Astrocyte (in vitro differentiated cells and primary cell): ENCODE results near the gene MYH11. TPM values are rescaled to one million over a fixed set of nuclear protein-coding genes. Genes with fewer than 3 reads are reported as not detected.

Experiments used
- DNase-seq: peaks from one replicate; pipeline ENCODE4 v3.0.0-alpha.2; 2010; ENCODE audit warnings: low read depth
- FAIRE-seq: peaks from 2 replicates; lab custom pipeline; 2011; peaks lifted over from hg19 to GRCh38; lab: Jason Lieb, UNC
- H2AFZ ChIP-seq: 2 replicates; pipeline ENCODE4 v1.6.0; 2012; ENCODE audit warnings: low read depth, low read length, inconsistent platforms
- H3K27ac ChIP-seq: 2 replicates; pipeline ENCODE4 v1.5.1; 2011; ENCODE audit warnings: low read depth, low read length, inconsistent platforms
- H3K27me3 ChIP-seq: 2 replicates; pipeline ENCODE4 v1.6.0; 2011; ENCODE audit warnings: low read length, inconsistent platforms; ENCODE audit not compliant: insufficient read depth
- H3K36me3 ChIP-seq: 2 replicates; pipeline ENCODE4 v1.5.1; 2011; ENCODE audit warnings: low read length, inconsistent platforms; ENCODE audit not compliant: insufficient read depth
- H3K4me1 ChIP-seq: 2 replicates; pipeline ENCODE4 v1.5.1; 2011; ENCODE audit warnings: low read length, inconsistent platforms; ENCODE audit not compliant: insufficient read depth
- H3K4me2 ChIP-seq: 2 replicates; pipeline ENCODE4 v1.6.0; 2012; ENCODE audit warnings: low read length, inconsistent platforms
- H3K4me3 ChIP-seq: 2 replicates; pipeline ENCODE4 v1.5.1; 2011; ENCODE audit warnings: low read depth, mild to moderate bottlenecking, low read length, inconsistent platforms; ENCODE audit not compliant: insufficient read depth
- H3K79me2 ChIP-seq: 2 replicates; pipeline ENCODE4 v1.6.0; 2012; ENCODE audit warnings: mild to moderate bottlenecking, low read length, inconsistent platforms; ENCODE audit not compliant: insufficient read depth
- H3K9ac ChIP-seq: 2 replicates; pipeline ENCODE4 v1.6.0; 2012; ENCODE audit warnings: mild to moderate bottlenecking, low read length, inconsistent platforms
- H3K9me3 ChIP-seq: 2 replicates; pipeline ENCODE4 v1.5.1; 2012; ENCODE audit warnings: low read depth, mild to moderate bottlenecking, low read length, inconsistent platforms; ENCODE audit not compliant: insufficient read depth
- H4K20me1 ChIP-seq: 2 replicates; pipeline ENCODE4 v1.6.0; 2012; ENCODE audit warnings: low read length, inconsistent platforms; ENCODE audit not compliant: insufficient read depth
- H3K27ac Mint-ChIP-seq: one replicate; pipeline ENCODE4 v1.8.0; 2021; ENCODE audit warnings: mild to moderate bottlenecking, mixed read lengths; ENCODE audit not compliant: unreplicated experiment
- H3K27me3 Mint-ChIP-seq: one replicate; pipeline ENCODE4 v1.8.0; 2021; ENCODE audit warnings: low read depth, mixed read lengths; ENCODE audit not compliant: unreplicated experiment
- H3K36me3 Mint-ChIP-seq: one replicate; pipeline ENCODE4 v1.8.0; 2021; ENCODE audit warnings: low read depth, mixed read lengths; ENCODE audit not compliant: unreplicated experiment
- H3K4me1 Mint-ChIP-seq: one replicate; pipeline ENCODE4 v1.8.0; 2021; ENCODE audit warnings: low read depth, mixed read lengths; ENCODE audit not compliant: unreplicated experiment
- H3K4me3 Mint-ChIP-seq: one replicate; pipeline ENCODE4 v1.8.0; 2021; ENCODE audit warnings: mild to moderate bottlenecking, moderate library complexity, mixed read lengths; ENCODE audit not compliant: unreplicated experiment
- H3K9me3 Mint-ChIP-seq: one replicate; pipeline ENCODE4 v1.8.0; 2021; ENCODE audit warnings: mild to moderate bottlenecking, mixed read lengths; ENCODE audit not compliant: unreplicated experiment
- EZH2 ChIP-seq: IDR thresholded peaks from 2 replicates; pipeline ENCODE4 v1.6.1; 2012; ENCODE audit warnings: mild to moderate bottlenecking, low read length, inconsistent platforms; ENCODE audit not compliant: insufficient read depth
- total RNA-seq: library from RNA; stranded (reverse); gene quantifications from 2 replicates; pipeline ENCODE4 v1.2.1, GENCODE V29; 2021
- TF ChIP-seq, protein P1 (sequence below): IDR thresholded peaks from 2 replicates; pipeline ENCODE4 v1.5.1; 2011; ENCODE audit warnings: low read depth, mild to moderate bottlenecking, inconsistent platforms, low read length, moderate library complexity; ENCODE audit not compliant: insufficient read depth

The MYH11 gene
- total RNA-seq, 1 donor from 2014 or later: 1.0 TPM

DNA sequence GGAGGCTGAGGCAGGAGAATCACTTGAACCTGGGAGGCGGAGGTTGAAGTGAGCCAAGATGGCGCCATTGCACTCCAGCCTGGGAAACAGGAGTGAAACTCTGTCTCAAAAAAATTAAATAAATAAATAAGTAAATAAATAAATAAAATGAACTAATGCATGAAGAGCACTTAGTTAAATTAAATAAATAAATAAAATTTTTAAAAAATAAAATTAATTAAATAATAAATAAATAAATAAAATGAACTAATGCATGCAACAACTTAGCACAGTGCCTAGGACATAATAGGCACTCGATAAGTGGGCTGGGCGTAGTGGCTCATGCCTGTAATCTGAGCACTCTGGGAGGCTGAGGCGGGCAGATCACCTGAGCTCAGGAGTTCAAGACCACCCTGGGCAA is 47.1 kb upstream of the MYH11 start:
- H3K79me2 ChIP-seq: no peaks in the 10 kb centered on the region
- H3K36me3 Mint-ChIP-seq: no peaks in the 10 kb centered on the region
- H3K4me1 Mint-ChIP-seq: peaks cover 9% of the 10 kb centered on the region
- H3K27ac Mint-ChIP-seq: no peak overlapping the region
- peaks cover 2% of the 10 kb centered on the region for H3K27me3 Mint-ChIP-seq
- H2AFZ ChIP-seq: no peak overlapping the region
- DNase-seq: no peak
- H3K27ac ChIP-seq: no peak overlapping the region
- no peak for TF ChIP-seq EZH2
- H3K36me3 ChIP-seq: no peaks in the 10 kb centered on the region
- H3K9me3 Mint-ChIP-seq: peaks cover 3% of the 10 kb centered on the region
- H3K27me3 ChIP-seq: no peaks in the 10 kb centered on the region
- H4K20me1 ChIP-seq: no peaks in the 10 kb centered on the region
- H3K4me3 ChIP-seq: no peak overlapping the region
- H3K4me3 Mint-ChIP-seq: no peak overlapping the region
- no peak overlapping the region for H3K4me2 ChIP-seq
- H3K9ac ChIP-seq: no peak overlapping the region
- no peak for FAIRE-seq
- H3K9me3 ChIP-seq: peaks cover 4% of the 10 kb centered on the region
- peaks cover 11% of the 10 kb centered on the region for H3K4me1 ChIP-seq

DNA sequence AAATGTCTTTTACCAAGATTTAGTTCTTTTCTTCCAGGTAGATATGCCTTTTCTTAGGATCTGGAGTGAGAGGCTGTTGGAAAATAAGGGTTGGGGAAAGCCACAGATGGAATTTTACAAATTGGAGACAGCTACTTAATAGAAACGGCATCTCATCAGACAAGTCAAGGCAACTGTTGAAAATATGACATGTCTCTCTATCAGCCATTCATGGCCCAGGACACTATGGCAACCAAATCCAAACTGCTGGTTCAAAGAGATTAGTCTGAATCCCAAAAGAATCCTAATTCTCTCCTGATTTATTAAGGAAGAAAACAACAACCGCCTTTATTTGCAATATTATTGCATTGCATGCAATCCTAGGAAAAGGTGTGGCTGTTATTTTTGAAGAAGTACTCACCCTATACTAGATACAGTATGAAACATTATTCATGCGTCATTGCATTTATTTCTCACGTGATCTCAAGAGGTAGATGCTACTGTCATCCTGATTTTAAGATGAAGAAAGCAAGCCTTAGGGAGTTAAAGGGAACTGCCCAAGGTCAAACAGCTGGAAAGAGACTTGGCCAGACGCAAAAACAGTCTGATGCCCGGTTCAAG is 44.2 kb upstream of the MYH11 start:
- H3K4me1 ChIP-seq: peaks cover 20% of the 10 kb centered on the region
- H4K20me1 ChIP-seq: no peaks in the 10 kb centered on the region
- no peak overlapping the region for H3K27ac ChIP-seq
- no peak overlapping the region for H3K9ac ChIP-seq
- no peaks in the 10 kb centered on the region for H3K79me2 ChIP-seq
- Mint-ChIP-seq H3K4me3 (no peak overlapping the region), H3K9me3 (peaks cover 1% of the 10 kb centered on the region), H3K36me3 (no peaks in the 10 kb centered on the region), H3K27me3 (peaks cover 2% of the 10 kb centered on the region), H3K4me1 (peaks cover 9% of the 10 kb centered on the region), H3K27ac (no peak overlapping the region)
- no peaks in the 10 kb centered on the region for H3K27me3 ChIP-seq
- no peak overlapping the region for H2AFZ ChIP-seq
- H3K4me3 ChIP-seq: no peak overlapping the region
- no peaks in the 10 kb centered on the region for H3K9me3 ChIP-seq
- TF ChIP-seq, protein P1, sequence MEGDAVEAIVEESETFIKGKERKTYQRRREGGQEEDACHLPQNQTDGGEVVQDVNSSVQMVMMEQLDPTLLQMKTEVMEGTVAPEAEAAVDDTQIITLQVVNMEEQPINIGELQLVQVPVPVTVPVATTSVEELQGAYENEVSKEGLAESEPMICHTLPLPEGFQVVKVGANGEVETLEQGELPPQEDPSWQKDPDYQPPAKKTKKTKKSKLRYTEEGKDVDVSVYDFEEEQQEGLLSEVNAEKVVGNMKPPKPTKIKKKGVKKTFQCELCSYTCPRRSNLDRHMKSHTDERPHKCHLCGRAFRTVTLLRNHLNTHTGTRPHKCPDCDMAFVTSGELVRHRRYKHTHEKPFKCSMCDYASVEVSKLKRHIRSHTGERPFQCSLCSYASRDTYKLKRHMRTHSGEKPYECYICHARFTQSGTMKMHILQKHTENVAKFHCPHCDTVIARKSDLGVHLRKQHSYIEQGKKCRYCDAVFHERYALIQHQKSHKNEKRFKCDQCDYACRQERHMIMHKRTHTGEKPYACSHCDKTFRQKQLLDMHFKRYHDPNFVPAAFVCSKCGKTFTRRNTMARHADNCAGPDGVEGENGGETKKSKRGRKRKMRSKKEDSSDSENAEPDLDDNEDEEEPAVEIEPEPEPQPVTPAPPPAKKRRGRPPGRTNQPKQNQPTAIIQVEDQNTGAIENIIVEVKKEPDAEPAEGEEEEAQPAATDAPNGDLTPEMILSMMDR: no peak
- no peak for TF ChIP-seq EZH2
- no peak overlapping the region for H3K4me2 ChIP-seq
- H3K36me3 ChIP-seq: no peaks in the 10 kb centered on the region
- no peak for DNase-seq
- no peak for FAIRE-seq

DNA sequence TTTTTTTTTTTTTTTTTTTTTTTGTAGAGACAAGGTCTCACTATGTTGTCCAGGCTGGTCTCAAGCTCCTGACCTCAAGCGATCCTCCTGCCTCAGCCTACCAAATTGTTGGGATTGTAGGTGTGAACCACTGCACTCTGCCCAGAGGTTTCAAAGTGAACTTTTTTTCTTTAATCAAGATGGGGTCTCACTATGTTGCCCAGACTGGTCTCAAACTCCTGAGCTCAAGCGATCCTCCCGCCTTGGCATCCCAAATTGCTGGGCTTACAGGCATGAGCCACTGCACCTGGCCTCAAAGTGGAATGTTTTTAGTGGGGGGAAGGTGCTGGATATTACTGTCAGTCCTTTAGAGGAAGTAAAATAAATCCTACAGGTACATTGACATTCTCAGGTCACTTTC is 43.5 kb upstream of the MYH11 start:
- Mint-ChIP-seq H3K4me3 (no peak overlapping the region), H3K36me3 (no peaks in the 10 kb centered on the region), H3K27me3 (peaks cover 2% of the 10 kb centered on the region), H3K4me1 (peaks cover 9% of the 10 kb centered on the region), H3K27ac (no peak overlapping the region), H3K9me3 (no peaks in the 10 kb centered on the region)
- TF ChIP-seq, protein P1: no peak
- TF ChIP-seq EZH2: no peak
- peaks cover 20% of the 10 kb centered on the region for H3K4me1 ChIP-seq
- H4K20me1 ChIP-seq: no peaks in the 10 kb centered on the region
- H3K27ac ChIP-seq: no peak overlapping the region
- no peak for DNase-seq
- no peak for FAIRE-seq
- H3K9ac ChIP-seq: no peak overlapping the region
- H3K9me3 ChIP-seq: no peaks in the 10 kb centered on the region
- no peaks in the 10 kb centered on the region for H3K36me3 ChIP-seq
- H3K27me3 ChIP-seq: no peaks in the 10 kb centered on the region
- no peaks in the 10 kb centered on the region for H3K79me2 ChIP-seq
- no peak overlapping the region for H2AFZ ChIP-seq
- no peak overlapping the region for H3K4me2 ChIP-seq
- no peak overlapping the region for H3K4me3 ChIP-seq
